Heart left ventricle (tissue), 16 donors: ENCODE results near the gene METTL2B. TPM values are rescaled to one million over a fixed set of nuclear protein-coding genes. Genes with fewer than 3 reads are reported as not detected.

ENCODE experiments used
- ATAC-seq, 4 donors: fragments of 200-7000 bp; cut with Tn5 transposase; one replicate each; pipeline ENCODE4 v1.9.1; 2020 to 2022; ENCODE audit warnings: moderate library complexity in 4 of 4, mild to moderate bottlenecking in 3 of 4, moderate number of reproducible peaks in 1 of 4
- DNase-seq, 5 donors: peaks; one replicate each; pipeline ENCODE4 v3.0.0-alpha.2; 2020
- H3K27ac ChIP-seq, 12 donors: fragments of 200-600 bp; sonication (generic) in 4 of 12; one replicate each; pipeline versions ENCODE4 v1.5.0 to v1.8.0; 2016 to 2022; ENCODE audit warnings: mild to moderate bottlenecking in 2 of 12
- H3K27me3 ChIP-seq, 9 donors: fragments of 200-600 bp; sonication (generic) in 2 of 9; one replicate each; pipeline versions ENCODE4 v1.5.1 to v1.8.0; 2016 to 2022; ENCODE audit warnings: mild to moderate bottlenecking in 3 of 9
- H3K36me3 ChIP-seq, 9 donors: fragments of 200-600 bp; sonication (generic) in 2 of 9; one replicate each; pipeline versions ENCODE4 v1.5.0 to v1.8.0; 2018 to 2022; ENCODE audit warnings: mild to moderate bottlenecking in 2 of 9
- H3K4me1 ChIP-seq, 12 donors: fragments of 200-600 bp; sonication (generic) in 4 of 12; one replicate each; pipeline versions ENCODE4 v1.5.0 to v1.8.0; 2016 to 2022; ENCODE audit warnings: mild to moderate bottlenecking in 3 of 12
- H3K4me3 ChIP-seq, 12 donors: fragments of 200-600 bp; sonication (generic) in 4 of 12; one replicate each; pipeline versions ENCODE4 v1.5.0 to v1.8.0; 2017 to 2022; ENCODE audit warnings: mild to moderate bottlenecking in 9 of 12, moderate library complexity in 4 of 12
- H3K9me3 ChIP-seq, 12 donors: fragments of 200-600 bp; sonication (generic) in 4 of 12; one replicate each; pipeline versions ENCODE4 v1.5.0 to v1.8.0; 2016 to 2022; ENCODE audit warnings: mild to moderate bottlenecking in 1 of 12
- CTCF ChIP-seq, 12 donors: fragments of 200-600 bp; sonication (generic) in 4 of 12; IDR thresholded peaks; one replicate each; pipeline versions ENCODE4 v1.5.0 to v1.8.0; 2018 to 2022; ENCODE audit warnings: antibody characterized with exemption in 12 of 12, mild to moderate bottlenecking in 5 of 12
- POLR2A ChIP-seq, 2 donors: fragments of 450-650 bp; IDR thresholded peaks; one replicate each; pipeline ENCODE4 v1.6.1; 2017; ENCODE audit warnings: antibody characterized with exemption in 2 of 2, mild to moderate bottlenecking in 2 of 2, moderate library complexity in 2 of 2
- WGBS, 4 donors: extraction: QIAGEN DNeasy Blood & Tissue Kit in 2 of 4; methylation state at CpG; one replicate each; pipeline versions ENCODE4 v1.1.5 to v1.1.7; 2013 to 2018; 5-methylcytosine and 5-hydroxymethylcytosine counted together
- intact Hi-C, 10 donors: fragments of 100-400 bp; cut with DNase I; formaldehyde crosslinking; loops; one replicate each; pipeline versions ENCODE4 v1.11.1 to v1.14.2; 2022
- polyA plus RNA-seq, 2 donors: library from polyadenylated mRNA; stranded (reverse); fragments of 200-250 nt; gene quantifications; one replicate each; pipeline ENCODE4 v1.2.3, GENCODE V29; 2013
- total RNA-seq, 9 donors: library from RNA; depleted of rRNA in 2 of 9; stranded (reverse); fragments of >200 nt in 2 of 9; fragmentation: NEBNext Ultra II Directional in 3 of 9; extraction: Animal tissue kit (Norgen Biotek cat#: 25700) in 3 of 9; gene quantifications; one replicate each; pipeline versions ENCODE4 v1.1.0 to v1.2.4, GENCODE V29; 2016 to 2023
- donor health status: ischemic (EF 13 %, LVEDD 7.1; RV severe dilation, severe dysfunction).
- donor health status: healthy with polysubstance abuse.
- donor health status: DM: no; HTN: yes; CAD: no.
- donor health status: DM: no; HTN: no; CAD: no.
- donor health status: ischemic (EF 25% LVEDD 6.9; RV normal size, moderate dysfunction).
- donor health status: ischemic (EF 25% LVEDD 5.7; RV mildly dilated, moderate dysfunction).
- donor health status: healthy.
- donor health status: DM: yes; HTN: yes; CAD: no.
- donor health status: ischemic (EF 35%, LVEDD 5.7; RV mildly dilated, moderate dysfunction).
- donor health status: nonischemic (EF 11% LVEDD 7.7; RV severe dilation, severe dysfunction).
- donor health status: DM: yes; HTN: yes; CAD: no.
- donor health status: PGD.
- donor health status: ischemic (EF 29% LVEDD 5.4; RV normal size, mild dysfunction).
- donor health status: nonischemic (EF 23%, LVEDD 6.1; RV moderate dilation, normal function).

The METTL2B gene
- total and polyA plus RNA-seq, 11 donors: 9.1 to 24.6 (median 20.0) TPM

- H3K36me3 ChIP-seq: no peaks in the 10 kb centered on the region
- WGBS, 4 donors: 45 to 84% (median 58%) methylated on average over 5 to 6 of the region's 6 CpGs
- TF ChIP-seq POLR2A (IDR thresholded peaks at IDR 0.05) (no peak), CTCF (IDR thresholded peaks at IDR 0.05) (no peak)
- no peak overlapping the region for H3K27ac ChIP-seq
- no peak overlapping the region for H3K4me3 ChIP-seq
- ATAC-seq: peak in 3 of 4 donors; percentile 25 to 77 (median 73)
- peak in 1 of 5 donors; percentile 53 for DNase-seq
- H3K27me3 ChIP-seq: no peaks in the 10 kb centered on the region
- H3K9me3 ChIP-seq: no peaks in the 10 kb centered on the region
- H3K4me1 ChIP-seq: peaks cover 0 to 6% (median 0%) of the 10 kb centered on the region in 12 donors
- intact Hi-C loops: no loop called here
These were observed 45.3 kb upstream of the METTL2B start for GRCh38 chr7:128431221-128431620.

GRCh38 chr7:128431754-128432153, 44.8 kb upstream of the METTL2B start:
- intact Hi-C loops: no loop called here
- Histone ChIP-seq H3K4me3 (no peak overlapping the region), H3K27ac (no peak overlapping the region), H3K4me1 (peaks cover 0 to 6% (median 0%) of the 10 kb centered on the region in 12 donors), H3K36me3 (no peaks in the 10 kb centered on the region), H3K9me3 (no peaks in the 10 kb centered on the region), H3K27me3 (no peaks in the 10 kb centered on the region)
- 79 to 87% (median 82%) methylated on average over 2 of the region's 2 CpGs for WGBS, 4 donors
- TF ChIP-seq CTCF (IDR thresholded peaks at IDR 0.05): no peak
- no peak for TF ChIP-seq POLR2A (IDR thresholded peaks at IDR 0.05)
- ATAC-seq (no peak), DNase-seq (no peak)

GRCh38 chr7:128434413-128435326, 41.9 kb upstream of the METTL2B start:
- Histone ChIP-seq H3K36me3 (no peaks in the 10 kb centered on the region), H3K27me3 (no peaks in the 10 kb centered on the region), H3K4me3 (no peak overlapping the region), H3K4me1 (peaks cover 0 to 10% (median 0%) of the 10 kb centered on the region in 12 donors), H3K27ac (no peak overlapping the region), H3K9me3 (no peaks in the 10 kb centered on the region)
- no peak for TF ChIP-seq POLR2A (IDR thresholded peaks at IDR 0.05)
- TF ChIP-seq CTCF (IDR thresholded peaks at IDR 0.05): no peak
- ATAC-seq (no peak), DNase-seq (no peak)
- intact Hi-C loops: no loop called here
- 77 to 84% (median 80%) methylated on average over 4 of the region's 4 CpGs for WGBS, 4 donors

GRCh38 chr7:128435327-128435686, 41.2 kb upstream of the METTL2B start:
- DNase-seq (no peak), ATAC-seq (no peak)
- no peaks in the 10 kb centered on the region for H3K27me3 ChIP-seq
- intact Hi-C loops: no loop called here
- H3K9me3 ChIP-seq: no peaks in the 10 kb centered on the region
- no peak overlapping the region for H3K27ac ChIP-seq
- no peaks in the 10 kb centered on the region for H3K36me3 ChIP-seq
- H3K4me1 ChIP-seq: peaks cover 0 to 10% (median 0%) of the 10 kb centered on the region in 12 donors
- no peak for TF ChIP-seq POLR2A (IDR thresholded peaks at IDR 0.05)
- TF ChIP-seq CTCF (IDR thresholded peaks at IDR 0.05): no peak
- no peak overlapping the region for H3K4me3 ChIP-seq
- whole genome bisulfite sequencing, 4 donors: 70 to 79% (median 73%) methylated on average over 3 of the region's 3 CpGs
